H1 (cell line): ENCODE measurements around the gene FOXK1. TPM values are rescaled to one million over a fixed set of nuclear protein-coding genes. Genes with fewer than 3 reads are reported as not detected.

Experiments used
- CTCF ChIA-PET: fragments of 300-600 bp; sonication (Branson Sonifier 250); formaldehyde crosslinking; loops from one replicate; lab custom pipeline; 2021; ENCODE audit not compliant: partially characterized antibody; lab: Charles Lee
- POLR2A ChIA-PET: fragments of 300-600 bp; sonication (Branson Sonifier 250); formaldehyde crosslinking; loops from one replicate; lab custom pipeline; 2021; ENCODE audit warnings: inconsistent platforms; ENCODE audit not compliant: partially characterized antibody; lab: Charles Lee
- DNase-seq, 2 experiments: peaks; one replicate each; pipeline versions ENCODE4 v3.0.0 to v3.0.0-alpha.2; 2010 to 2022; ENCODE audit warnings: low spot score in 2 of 2, low read depth in 1 of 2, mixed read lengths in 1 of 2
- FAIRE-seq: peaks from 2 replicates; lab custom pipeline; 2011; peaks lifted over from hg19 to GRCh38; lab: Jason Lieb, UNC
- H2AFZ ChIP-seq: 2 replicates; pipeline ENCODE4 v1.8.1; 2012; ENCODE audit warnings: low read length, inconsistent platforms
- H2AK5ac ChIP-seq: 2 replicates; pipeline ENCODE4 v1.6.1; 2013; ENCODE audit warnings: low read depth, low read length
- H2BK120ac ChIP-seq: replicated peaks from 2 replicates; pipeline ENCODE3; 2013; ENCODE audit warnings: low read depth, low read length, inconsistent platforms
- H2BK12ac ChIP-seq: 2 replicates; pipeline ENCODE4 v1.6.1; 2013; ENCODE audit warnings: low read depth, low read length
- H2BK15ac ChIP-seq: 2 replicates; pipeline ENCODE4 v1.6.1; 2013; ENCODE audit warnings: low read length
- H2BK20ac ChIP-seq: 2 replicates; pipeline ENCODE4 v1.6.1; 2013; ENCODE audit warnings: low read length
- H2BK5ac ChIP-seq: 2 replicates; pipeline ENCODE4 v1.6.1; 2013; ENCODE audit warnings: low read depth, low read length
- H3K14ac ChIP-seq: 2 replicates; pipeline ENCODE4 v1.6.1; 2013; ENCODE audit warnings: inconsistent platforms; ENCODE audit not compliant: insufficient read length
- H3K18ac ChIP-seq: 2 replicates; pipeline ENCODE4 v1.6.1; 2013; ENCODE audit warnings: low read length; ENCODE audit errors: extremely low read depth
- H3K23ac ChIP-seq: 2 replicates; pipeline ENCODE4 v1.6.1; 2013; ENCODE audit warnings: inconsistent platforms; ENCODE audit not compliant: insufficient read length
- H3K23me2 ChIP-seq: 2 replicates; pipeline ENCODE4 v1.6.1; 2013; ENCODE audit warnings: low read depth, low read length
- H3K27ac ChIP-seq: 2 replicates; pipeline ENCODE4 v1.6.1; 2011; ENCODE audit warnings: low read depth, low read length, inconsistent platforms
- H3K27me3 ChIP-seq, 4 experiments: replicated peaks in 1 of 4; 1 replicate in 1 of 4; 2 replicates in 3 of 4; pipeline versions ENCODE4 v1.6.1 to v1.8.1; 2011 to 2013; ENCODE audit warnings: low read length in 3 of 4, mild to moderate bottlenecking in 3 of 4, inconsistent platforms in 2 of 4, mixed read lengths in 2 of 4, moderate library complexity in 1 of 4; ENCODE audit not compliant: control insufficient read depth in 3 of 4, insufficient read depth in 3 of 4; ENCODE audit errors: extremely low read depth in 1 of 4
- H3K36me3 ChIP-seq, 4 experiments: 2 replicates each; pipeline versions ENCODE4 v1.6.1 to v1.8.1; 2011 to 2013; ENCODE audit warnings: mild to moderate bottlenecking in 4 of 4, low read length in 3 of 4, moderate library complexity in 2 of 4, control low read depth in 1 of 4, inconsistent platforms in 1 of 4; ENCODE audit not compliant: insufficient read depth in 4 of 4, control insufficient read depth in 2 of 4
- H3K4ac ChIP-seq: replicated peaks from 2 replicates; pipeline ENCODE3; 2013; ENCODE audit warnings: low read length, low read depth, mixed read lengths, inconsistent platforms; ENCODE audit not compliant: insufficient read length
- H3K4me1 ChIP-seq, 4 experiments: replicated peaks in 1 of 4; 1 replicate in 1 of 4; 2 replicates in 3 of 4; pipeline versions ENCODE4 v1.6.1 to v1.8.1; 2011 to 2013; ENCODE audit warnings: low read length in 3 of 4, inconsistent platforms in 2 of 4, mixed read lengths in 1 of 4; ENCODE audit not compliant: insufficient read depth in 4 of 4, control insufficient read depth in 3 of 4
- H3K4me2 ChIP-seq, 2 experiments: 2 replicates each; pipeline versions ENCODE4 v1.6.1 to v1.8.1; 2011 to 2013; ENCODE audit warnings: low read depth in 2 of 2, low read length in 2 of 2, control low read depth in 1 of 2, inconsistent platforms in 1 of 2, mild to moderate bottlenecking in 1 of 2; ENCODE audit not compliant: insufficient read depth in 1 of 2
- H3K4me3 ChIP-seq, 4 experiments: fragments of 200-600, 300-600 bp in 1 of 4; sonication (generic), shearing (Covaris generic), sonication (Bioruptor Twin) in 1 of 4; 2 replicates each; pipeline versions ENCODE4 v1.5.1 to v1.8.1; 2011 to 2016; ENCODE audit warnings: low read length in 4 of 4, low read depth in 3 of 4, control low read depth in 2 of 4, inconsistent platforms in 2 of 4, mild to moderate bottlenecking in 2 of 4, mixed read lengths in 1 of 4, moderate library complexity in 1 of 4; ENCODE audit not compliant: insufficient read depth in 2 of 4; ENCODE audit errors: extremely low read depth in 1 of 4
- H3K56ac ChIP-seq: replicated peaks from 2 replicates; pipeline ENCODE3; 2013; ENCODE audit warnings: low read depth, mild to moderate bottlenecking, mixed read lengths, low read length, inconsistent platforms; ENCODE audit not compliant: insufficient read length
- H3K79me1 ChIP-seq: 2 replicates; pipeline ENCODE4 v1.6.1; 2013; ENCODE audit warnings: low read depth, low read length, control low read depth
- H3K79me2 ChIP-seq, 2 experiments: 2 replicates each; pipeline versions ENCODE4 v1.6.1 to v1.8.1; 2012 to 2013; ENCODE audit warnings: low read length in 2 of 2, mild to moderate bottlenecking in 2 of 2, inconsistent platforms in 1 of 2; ENCODE audit not compliant: insufficient read depth in 2 of 2, control insufficient read depth in 1 of 2
- H3K9ac ChIP-seq, 4 experiments: replicated peaks in 1 of 4; 1 replicate in 1 of 4; 2 replicates in 3 of 4; pipeline versions ENCODE4 v1.6.1 to v1.8.1; 2011 to 2013; ENCODE audit warnings: low read depth in 3 of 4, low read length in 3 of 4, control low read depth in 2 of 4, mild to moderate bottlenecking in 2 of 4, moderate library complexity in 2 of 4, inconsistent platforms in 1 of 4; ENCODE audit errors: extremely low read depth in 1 of 4
- H3K9me3 ChIP-seq, 2 experiments: 2 replicates each; pipeline versions ENCODE4 v1.6.1 to v1.8.1; 2012 to 2013; ENCODE audit warnings: mild to moderate bottlenecking in 2 of 2, moderate library complexity in 2 of 2, control low read depth in 1 of 2, inconsistent platforms in 1 of 2, low read depth in 1 of 2, low read length in 1 of 2, mixed read lengths in 1 of 2; ENCODE audit not compliant: insufficient read depth in 2 of 2
- H4K20me1 ChIP-seq, 2 experiments: replicated peaks in 1 of 2; 2 replicates each; pipeline versions ENCODE3 to v1.8.1; 2011 to 2013; ENCODE audit warnings: inconsistent platforms in 2 of 2, low read length in 2 of 2, mild to moderate bottlenecking in 1 of 2; ENCODE audit not compliant: insufficient read depth in 2 of 2, control insufficient read depth in 1 of 2
- H4K5ac ChIP-seq: 2 replicates; pipeline ENCODE4 v1.6.1; 2013; ENCODE audit warnings: low read length, low read depth, mixed read lengths, inconsistent platforms; ENCODE audit not compliant: insufficient read length
- H4K8ac ChIP-seq: 2 replicates; pipeline ENCODE4 v1.8.0; 2013; ENCODE audit warnings: mild to moderate bottlenecking, moderate library complexity, low read length, inconsistent platforms; ENCODE audit not compliant: insufficient read depth; ENCODE audit errors: extremely low read depth
- H4K91ac ChIP-seq: replicated peaks from 2 replicates; pipeline ENCODE3; 2013; ENCODE audit warnings: low read length, mixed read lengths, inconsistent platforms; ENCODE audit not compliant: insufficient read length
- EGR1 ChIP-seq: IDR thresholded peaks from 2 replicates; pipeline ENCODE4 v1.6.1; 2011; ENCODE audit warnings: low read depth, low read length, borderline replicate concordance
- FOSL1 ChIP-seq: IDR thresholded peaks from 2 replicates; pipeline ENCODE4 v1.6.1; 2011; ENCODE audit warnings: mild to moderate bottlenecking, low read depth, low read length, moderate library complexity; ENCODE audit not compliant: insufficient read depth
- HDAC6 ChIP-seq: IDR thresholded peaks from one replicate; pipeline ENCODE4 v1.7.1; 2012; ENCODE audit warnings: low read depth, mild to moderate bottlenecking, inconsistent platforms, low read length, moderate library complexity
- KDM5A ChIP-seq: fragments of 200-600 bp; IDR thresholded peaks from 2 replicates; pipeline ENCODE4 v1.7.1; 2012; ENCODE audit warnings: mild to moderate bottlenecking, low read length, inconsistent platforms, mixed read lengths
- POLR2A ChIP-seq, 2 experiments: IDR thresholded peaks; 1 replicate in 1 of 2; 2 replicates in 1 of 2; pipeline ENCODE4 v1.6.1; 2011; ENCODE audit warnings: low read depth in 2 of 2, low read length in 2 of 2, mild to moderate bottlenecking in 2 of 2; ENCODE audit errors: control extremely low read depth in 1 of 2
- RFX5 ChIP-seq: IDR thresholded peaks from 2 replicates; pipeline ENCODE4 v1.6.1; 2011; ENCODE audit warnings: low read depth, low read length, improper control_type of control experiment, borderline replicate concordance
- RXRA ChIP-seq: IDR thresholded peaks from 2 replicates; pipeline ENCODE4 v1.6.1; 2011; ENCODE audit warnings: low read depth, mild to moderate bottlenecking, low read length, moderate library complexity; ENCODE audit not compliant: insufficient read depth
- SAP30 ChIP-seq: fragments of 300-600 bp; sonication (generic); IDR thresholded peaks from 2 replicates; pipeline ENCODE4 v1.7.1; 2012; ENCODE audit warnings: low read length, moderate library complexity, mild to moderate bottlenecking, inconsistent platforms; ENCODE audit not compliant: insufficient read depth, insufficient replicate concordance
- SIRT6 ChIP-seq: IDR thresholded peaks from one replicate; pipeline ENCODE4 v1.7.1; 2012; ENCODE audit warnings: low read length, inconsistent platforms
- SRF ChIP-seq: IDR thresholded peaks from 2 replicates; pipeline ENCODE4 v1.6.1; 2011; ENCODE audit warnings: mild to moderate bottlenecking, low read depth, low read length, moderate library complexity
- WGBS, 2 experiments: shearing (Covaris generic) in 1 of 2; methylation state at CpG; one replicate each; pipeline versions ENCODE4 v1.1.6 to v1.1.7; 2013 to 2015; ENCODE audit warnings: low lambda C conversion rate in 2 of 2, mixed read lengths in 2 of 2, inconsistent platforms in 1 of 2, low coverage in 1 of 2, missing lambda C conversion rate in 1 of 2; ENCODE audit not compliant: insufficient replicate concordance in 2 of 2, insufficient coverage in 1 of 2, insufficient read length in 1 of 2; ENCODE audit errors: extremely low coverage in 1 of 2, missing lambda C conversion rate in 1 of 2; 5-methylcytosine and 5-hydroxymethylcytosine counted together
- polyA plus RNA-seq, 7 experiments: library from polyadenylated mRNA; depleted of rRNA in 3 of 7; stranded (reverse) in 5 of 7; unstranded in 2 of 7; fragments of >200 nt in 5 of 7; fragments of 200-250 nt in 2 of 7; gene quantifications; 1 replicate in 5 of 7; 2 replicates in 1 of 7; 4 replicates in 1 of 7; pipeline versions ENCODE4 v1.2.1 to v1.2.3, GENCODE V29; 2011 to 2013; ENCODE audit warnings: missing spikeins in 2 of 7, mixed read lengths in 2 of 7
- total RNA-seq: library from RNA; stranded (reverse); fragmentation: NEBNext Ultra II Directional; extraction: Animal tissue kit (Norgen Biotek cat#: 25700); gene quantifications from 2 replicates; pipeline ENCODE4 v1.2.1, GENCODE V29; 2021
- TF ChIP-seq, protein P1 (sequence below), 3 experiments: IDR thresholded peaks; 1 replicate in 2 of 3; 2 replicates in 1 of 3; pipeline versions ENCODE4 v1.5.1 to v1.6.1; 2011; ENCODE audit warnings: low read length in 3 of 3, mild to moderate bottlenecking in 3 of 3, inconsistent platforms in 2 of 3, low read depth in 1 of 3, moderate library complexity in 1 of 3; ENCODE audit not compliant: insufficient read depth in 1 of 3; ENCODE audit errors: control extremely low read depth in 1 of 3

FOXK1 gene
- total and polyA plus RNA-seq, 2 of the 8 experiments (the other 6 are each of a cell fraction or from before 2014, with no cell fraction given) = 2.0 to 8.5 TPM

DNA sequence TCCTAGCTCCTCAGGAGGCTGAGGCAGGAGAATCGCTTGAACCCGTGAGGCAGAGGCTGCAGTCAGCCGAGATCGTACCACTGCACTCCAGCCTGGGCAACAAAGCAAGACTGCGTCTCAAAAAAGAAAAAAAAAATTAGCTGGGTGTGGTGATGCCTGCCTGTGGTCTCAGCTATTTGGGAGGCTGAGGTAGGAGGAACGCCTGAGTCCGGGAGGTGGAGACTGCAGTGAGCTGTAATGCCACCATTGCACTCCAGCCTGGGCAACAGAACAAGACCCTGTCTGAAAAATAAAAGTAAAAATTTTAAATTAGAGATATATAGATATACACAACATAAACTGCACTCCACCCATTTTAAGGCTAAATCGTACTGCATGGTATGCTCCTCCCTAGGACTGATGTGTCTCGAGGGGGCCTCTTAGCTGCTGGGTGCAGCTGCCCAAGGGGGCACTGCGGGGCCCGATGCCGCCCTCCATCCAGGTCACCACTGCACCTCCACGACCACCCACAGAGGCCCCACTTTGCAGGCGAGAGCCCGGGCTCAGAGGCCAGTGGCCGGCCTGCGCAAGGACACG, 40.9 kb upstream of the FOXK1 start:
- WGBS, 2 experiments = 83% methylated on average over 13 of the region's 18 CpGs; no CpG with 5 or more reads in 1 of the 2 experiments
- H3K23ac ChIP-seq = no peak overlapping the region
- H3K4me1 ChIP-seq = no peaks in the 10 kb centered on the region
- H3K36me3 ChIP-seq = no peaks in the 10 kb centered on the region
- no peak overlapping the region; the same call in 1 of the 2 replicates for H2AFZ ChIP-seq
- FAIRE-seq = no peak
- no peaks in the 10 kb centered on the region for H3K79me1 ChIP-seq
- H3K56ac ChIP-seq = no peak overlapping the region
- no peak overlapping the region for H3K9ac ChIP-seq
- H3K23me2 ChIP-seq = peaks cover 3% of the 10 kb centered on the region; the same call in 1 of the 2 replicates
- peaks cover 7 to 40% of the 10 kb centered on the region in 2 experiments; a peak in 3 of 4 replicates for H3K9me3 ChIP-seq
- H4K20me1 ChIP-seq = no peaks in the 10 kb centered on the region
- H3K14ac ChIP-seq = no peak overlapping the region
- H4K8ac ChIP-seq = peak overlapping the region; percentile 89
- no peaks in the 10 kb centered on the region; a peak in 1 of 7 replicates for H3K27me3 ChIP-seq
- H3K4me3 ChIP-seq = peak overlapping the region in 2 of 4 experiments; percentile 14 to 51; a peak in 2 of 8 replicates
- no peaks in the 10 kb centered on the region for H3K79me2 ChIP-seq
- no peak overlapping the region for H2BK5ac ChIP-seq
- H3K18ac ChIP-seq = no peak overlapping the region
- no peak for DNase-seq
- H3K27ac ChIP-seq = no peak overlapping the region
- H2BK15ac ChIP-seq = no peak overlapping the region
- H3K4me2 ChIP-seq = peak overlapping the region; percentile 18 to 59; a peak in 3 of 4 replicates
- H2AK5ac ChIP-seq = no peak overlapping the region
- H2BK120ac ChIP-seq = no peak overlapping the region
- H4K5ac ChIP-seq = no peak overlapping the region
- no peak overlapping the region for H2BK12ac ChIP-seq
- H2BK20ac ChIP-seq = no peak overlapping the region
- H3K4ac ChIP-seq = no peak overlapping the region
- H4K91ac ChIP-seq = peak overlapping the region; percentile 40
- ChIA-PET POLR2A (interaction anchor here (0.6 to 2.3 kb wide), 10 partner anchors 8 to 113 kb away, joined by 3 to 18 read pairs (median 3); partner anchors contain the start of gene FOXK1), CTCF (interaction anchor here (0.6 to 1.3 kb wide), 5 partner anchors 10 to 934 kb away, joined by 3 to 8 read pairs (median 3); no protein-coding TSS in a partner anchor)
- TF ChIP-seq KDM5A (no peak), SIRT6 (no peak), EGR1 (no peak), POLR2A (IDR thresholded peaks at IDR 0.05; ENCODE audit: control extremely low read depth in 1 of 2, low read depth in 2 of 2, low read length in 2 of 2) (no peak), SAP30 (no peak), FOSL1 (no peak), HDAC6 (no peak), RFX5 (no peak), RXRA (no peak), SRF (no peak)
- TF ChIP-seq, protein P1, sequence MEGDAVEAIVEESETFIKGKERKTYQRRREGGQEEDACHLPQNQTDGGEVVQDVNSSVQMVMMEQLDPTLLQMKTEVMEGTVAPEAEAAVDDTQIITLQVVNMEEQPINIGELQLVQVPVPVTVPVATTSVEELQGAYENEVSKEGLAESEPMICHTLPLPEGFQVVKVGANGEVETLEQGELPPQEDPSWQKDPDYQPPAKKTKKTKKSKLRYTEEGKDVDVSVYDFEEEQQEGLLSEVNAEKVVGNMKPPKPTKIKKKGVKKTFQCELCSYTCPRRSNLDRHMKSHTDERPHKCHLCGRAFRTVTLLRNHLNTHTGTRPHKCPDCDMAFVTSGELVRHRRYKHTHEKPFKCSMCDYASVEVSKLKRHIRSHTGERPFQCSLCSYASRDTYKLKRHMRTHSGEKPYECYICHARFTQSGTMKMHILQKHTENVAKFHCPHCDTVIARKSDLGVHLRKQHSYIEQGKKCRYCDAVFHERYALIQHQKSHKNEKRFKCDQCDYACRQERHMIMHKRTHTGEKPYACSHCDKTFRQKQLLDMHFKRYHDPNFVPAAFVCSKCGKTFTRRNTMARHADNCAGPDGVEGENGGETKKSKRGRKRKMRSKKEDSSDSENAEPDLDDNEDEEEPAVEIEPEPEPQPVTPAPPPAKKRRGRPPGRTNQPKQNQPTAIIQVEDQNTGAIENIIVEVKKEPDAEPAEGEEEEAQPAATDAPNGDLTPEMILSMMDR (IDR thresholded peaks at IDR 0.05; ENCODE audit: control extremely low read depth in 1 of 3, insufficient read depth in 1 of 3, low read depth in 1 of 3, low read length in 3 of 3) = no peak
